22Rv1 (cell line): ENCODE measurements around the gene SCYGR6.

ENCODE experiments used
- H3K27ac ChIP-seq: fragments of 450-650 bp; 2 replicates; pipeline ENCODE4 v1.5.1; 2017
- ZFX ChIP-seq: fragments of 450-650 bp; IDR thresholded peaks from 2 replicates; pipeline ENCODE4 v1.6.1; 2017; ENCODE audit warnings: antibody characterized with exemption, borderline replicate concordance
- TF ChIP-seq, protein P1 (sequence below): fragments of 450-650 bp; IDR thresholded peaks from 2 replicates; pipeline ENCODE4 v1.5.1; 2017; ENCODE audit warnings: mild to moderate bottlenecking

SCYGR6 gene

DNA sequence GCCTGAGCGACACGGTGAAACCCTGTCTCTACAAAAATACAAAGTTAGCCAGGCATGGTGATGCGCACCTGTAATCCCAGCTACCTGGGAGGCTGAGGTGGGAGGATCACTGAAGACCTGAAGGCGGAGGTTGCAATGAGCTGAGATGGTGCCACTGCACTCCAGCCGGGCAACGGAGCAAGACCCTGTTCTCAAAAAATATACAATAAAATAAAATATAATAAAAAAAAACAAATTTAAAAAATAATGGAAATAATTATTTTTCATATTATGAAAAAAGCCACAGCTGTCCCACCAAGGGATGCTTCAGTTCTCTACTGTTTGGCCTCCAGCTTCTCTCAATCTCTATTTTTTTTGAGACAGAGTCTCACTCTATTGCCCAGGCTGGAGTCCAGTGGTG is 17.2 kb downstream of the SCYGR6 start:
- TF ChIP-seq ZFX: no peak
- TF ChIP-seq, protein P1, sequence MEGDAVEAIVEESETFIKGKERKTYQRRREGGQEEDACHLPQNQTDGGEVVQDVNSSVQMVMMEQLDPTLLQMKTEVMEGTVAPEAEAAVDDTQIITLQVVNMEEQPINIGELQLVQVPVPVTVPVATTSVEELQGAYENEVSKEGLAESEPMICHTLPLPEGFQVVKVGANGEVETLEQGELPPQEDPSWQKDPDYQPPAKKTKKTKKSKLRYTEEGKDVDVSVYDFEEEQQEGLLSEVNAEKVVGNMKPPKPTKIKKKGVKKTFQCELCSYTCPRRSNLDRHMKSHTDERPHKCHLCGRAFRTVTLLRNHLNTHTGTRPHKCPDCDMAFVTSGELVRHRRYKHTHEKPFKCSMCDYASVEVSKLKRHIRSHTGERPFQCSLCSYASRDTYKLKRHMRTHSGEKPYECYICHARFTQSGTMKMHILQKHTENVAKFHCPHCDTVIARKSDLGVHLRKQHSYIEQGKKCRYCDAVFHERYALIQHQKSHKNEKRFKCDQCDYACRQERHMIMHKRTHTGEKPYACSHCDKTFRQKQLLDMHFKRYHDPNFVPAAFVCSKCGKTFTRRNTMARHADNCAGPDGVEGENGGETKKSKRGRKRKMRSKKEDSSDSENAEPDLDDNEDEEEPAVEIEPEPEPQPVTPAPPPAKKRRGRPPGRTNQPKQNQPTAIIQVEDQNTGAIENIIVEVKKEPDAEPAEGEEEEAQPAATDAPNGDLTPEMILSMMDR: no peak
- H3K27ac ChIP-seq: no peak overlapping the region

DNA sequence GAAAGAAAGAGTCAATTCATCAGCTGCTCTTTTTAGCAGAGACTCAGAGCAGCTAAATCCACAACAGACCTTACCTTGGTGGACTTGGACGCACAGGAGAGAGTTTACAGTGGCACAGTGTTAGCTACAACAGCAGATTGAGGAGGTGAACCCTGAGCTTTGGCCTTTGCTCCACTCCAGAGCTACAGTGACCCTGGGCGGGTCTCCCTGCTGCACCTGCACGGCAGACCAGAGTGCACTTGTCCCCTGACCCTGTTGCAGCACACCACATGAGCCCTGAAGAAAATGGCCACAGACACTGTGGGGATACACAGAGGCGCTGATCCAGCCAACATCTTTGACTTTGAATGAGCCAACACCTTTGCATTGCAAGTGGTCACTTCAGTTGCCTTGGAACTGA is 17.7 kb downstream of the SCYGR6 start:
- no peak overlapping the region for H3K27ac ChIP-seq
- TF ChIP-seq, protein P1: no peak
- TF ChIP-seq ZFX: no peak

DNA sequence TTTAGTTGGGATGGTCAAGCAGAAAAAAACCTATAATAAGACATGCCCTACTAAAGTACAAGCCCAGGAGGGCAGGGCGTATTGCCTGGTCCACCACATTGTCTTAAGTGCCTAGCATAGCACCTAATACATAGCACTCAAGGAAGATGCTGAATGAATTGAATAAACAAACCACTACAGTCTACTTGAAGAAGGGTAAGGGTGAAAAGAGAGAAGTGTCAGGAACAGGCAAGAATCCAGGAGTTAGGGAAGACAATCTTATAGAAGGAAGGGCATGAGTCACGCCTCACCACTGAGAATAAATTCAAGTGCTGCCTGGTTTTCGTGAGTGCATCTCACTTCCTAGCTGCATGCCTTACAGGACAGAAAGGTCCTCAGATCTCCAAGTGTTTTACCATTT is 20.6 kb downstream of the SCYGR6 start:
- H3K27ac ChIP-seq: no peak overlapping the region
- TF ChIP-seq, protein P1: no peak
- TF ChIP-seq ZFX: no peak

DNA sequence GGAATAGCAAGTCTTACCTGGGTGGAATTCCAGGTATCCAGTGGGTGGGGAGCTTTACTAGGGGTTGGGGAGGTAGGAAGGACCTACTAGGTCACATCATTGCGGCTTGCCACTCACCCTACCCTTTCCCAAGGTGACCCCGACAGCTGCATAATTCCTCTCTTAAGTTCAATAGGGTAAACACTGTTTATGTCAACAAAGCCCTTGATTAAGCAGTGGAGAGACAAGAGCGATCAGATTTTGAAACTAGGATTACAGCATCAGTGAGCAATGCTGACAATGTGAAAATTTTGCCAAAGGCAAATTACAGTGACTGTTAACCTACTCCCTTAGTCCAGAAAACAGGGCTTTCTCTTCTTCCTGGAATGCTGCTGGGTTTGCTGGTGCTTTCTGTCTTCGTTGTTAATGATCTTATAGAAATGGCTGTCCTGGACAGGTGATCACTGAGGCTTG is 21.3 kb downstream of the SCYGR6 start:
- H3K27ac ChIP-seq: no peak overlapping the region
- TF ChIP-seq, protein P1: no peak
- no peak for TF ChIP-seq ZFX

DNA sequence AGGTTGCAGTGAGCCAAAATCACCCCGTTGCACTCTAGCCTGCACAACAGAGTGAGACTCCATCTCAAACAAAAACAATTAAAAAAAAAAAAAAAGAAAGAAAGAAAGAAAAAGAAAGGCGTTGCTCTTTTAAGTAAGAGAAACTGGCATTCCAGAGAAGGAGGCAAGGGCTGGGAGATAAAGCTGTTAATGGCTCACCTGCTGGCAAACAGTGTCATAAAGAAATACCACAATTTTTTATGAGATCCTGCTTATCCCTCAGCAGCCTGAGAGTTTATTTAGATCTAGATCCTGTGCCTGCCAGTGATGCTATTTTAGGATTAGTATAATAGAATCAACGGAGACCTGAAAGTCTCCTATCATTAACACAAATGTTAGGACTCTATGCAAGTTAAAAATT is 23.0 kb downstream of the SCYGR6 start:
- no peak overlapping the region for H3K27ac ChIP-seq

DNA sequence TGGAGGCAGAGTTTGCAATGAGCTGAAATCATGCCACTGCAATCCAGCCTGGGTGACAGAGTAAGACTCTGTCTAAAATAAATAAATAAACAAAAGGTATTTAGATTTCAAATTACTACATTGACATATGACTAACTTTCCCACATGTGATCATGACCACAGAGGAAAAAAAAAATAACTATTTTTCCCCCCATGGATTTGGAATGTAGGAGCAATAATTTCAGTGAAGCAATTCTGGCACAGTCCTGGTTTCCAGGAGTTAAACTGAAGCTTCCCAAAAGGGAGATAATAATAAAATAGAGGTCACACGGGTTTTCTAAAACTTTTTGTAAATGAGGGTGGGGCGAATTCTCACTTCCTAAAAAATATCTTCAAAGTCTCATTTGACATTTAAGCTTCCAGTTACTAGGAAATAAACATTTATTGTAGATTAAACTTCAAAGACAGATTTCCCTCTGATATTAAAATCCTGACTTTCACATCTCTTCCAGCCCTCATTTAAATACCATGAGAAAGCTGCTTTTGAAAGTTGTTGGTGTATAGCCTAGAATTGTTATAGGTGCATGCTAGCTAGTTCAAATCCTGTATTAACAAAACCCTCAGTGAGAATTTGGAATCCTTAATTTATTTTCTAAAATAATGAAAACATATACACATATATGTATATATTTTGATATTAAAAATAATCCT is 27.4 kb downstream of the SCYGR6 start:
- H3K27ac ChIP-seq: no peak overlapping the region
- TF ChIP-seq, protein P1: no peak
- no peak for TF ChIP-seq ZFX

More for the DNA sequence above, 23.0 kb downstream of the SCYGR6 start:
- no peak for TF ChIP-seq ZFX
- TF ChIP-seq, protein P1: no peak

DNA sequence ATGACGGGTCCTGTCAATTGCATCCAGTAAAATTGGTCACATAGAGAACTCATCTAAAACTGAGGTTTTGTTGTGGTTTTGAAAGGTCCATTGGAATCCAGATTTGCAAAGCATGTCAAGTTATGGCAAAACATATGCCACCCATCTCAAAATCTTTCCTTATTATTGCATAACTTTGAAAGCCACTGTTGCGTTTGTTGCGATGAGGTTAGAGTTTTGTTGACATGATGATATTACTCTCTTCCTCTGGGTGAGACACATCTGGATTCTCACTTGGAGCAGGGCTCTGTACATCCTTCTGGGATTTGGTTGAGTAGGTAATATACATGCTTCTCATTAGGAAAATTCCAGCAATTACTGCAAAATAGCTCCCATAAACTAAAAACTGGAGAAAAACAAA is 37.4 kb downstream of the SCYGR6 start:
- no peak for TF ChIP-seq ZFX
- TF ChIP-seq, protein P1: no peak
- H3K27ac ChIP-seq: no peak overlapping the region
